Body of pancreas (tissue), 4 donors: ENCODE data around the gene MVP. TPM values are rescaled to one million over a fixed set of nuclear protein-coding genes. Genes with fewer than 3 reads are reported as not detected.

Experiments
- ATAC-seq: fragments of 150-250 bp; one replicate; pipeline ENCODE4 v1.9.1; 2016
- DNase-seq, 4 donors: peaks; one replicate each; pipeline ENCODE4 v3.0.0-alpha.2; 2019
- H3K27ac ChIP-seq, 4 donors: fragments of 200-600 bp; sonication (generic); 1 replicate in 3 of 4; 2 replicates in 1 of 4; pipeline versions ENCODE4 v1.5.1 to v1.6.1; 2016 to 2019; ENCODE audit warnings: mild to moderate bottlenecking in 1 of 4, mixed read lengths in 1 of 4, moderate library complexity in 1 of 4
- H3K27me3 ChIP-seq, 2 donors: fragments of 200-600 bp; sonication (generic); one replicate each; pipeline ENCODE4 v1.6.0; 2016; ENCODE audit warnings: mild to moderate bottlenecking in 1 of 2
- H3K36me3 ChIP-seq, 2 donors: fragments of 200-600 bp; sonication (generic); replicated peaks in 1 of 2; 2 replicates each; pipeline ENCODE4 v1.5.1; 2016; ENCODE audit warnings: low read depth in 2 of 2; ENCODE audit not compliant: insufficient read depth in 1 of 2
- H3K4me1 ChIP-seq: fragments of 200-600 bp; sonication (generic); one replicate; pipeline ENCODE4 v1.6.0; 2016
- H3K4me3 ChIP-seq, 2 donors: fragments of 200-600 bp; sonication (generic); 1 replicate in 1 of 2; 2 replicates in 1 of 2; pipeline ENCODE4 v1.5.1; 2016 to 2019
- H3K9me3 ChIP-seq, 3 donors: fragments of 200-600 bp; sonication (generic); 1 replicate in 2 of 3; 2 replicates in 1 of 3; pipeline ENCODE4 v1.5.1; 2016
- CTCF ChIP-seq, 7 experiments: fragments of 450-650 bp in 4 of 7; fragments of 200-600 bp in 3 of 7; sonication (generic) in 3 of 7; IDR thresholded peaks; one replicate each; pipeline ENCODE4 v1.5.1; 2016 to 2019; ENCODE audit warnings: antibody characterized with exemption in 7 of 7
- POLR2A ChIP-seq, 3 donors: fragments of 450-650 bp; IDR thresholded peaks; one replicate each; pipeline ENCODE4 v1.6.1; 2016; ENCODE audit warnings: antibody characterized with exemption in 3 of 3, mild to moderate bottlenecking in 2 of 3
- WGBS, 2 donors: methylation state at CpG; one replicate each; pipeline ENCODE4 v1.1.5; 2017; 5-methylcytosine and 5-hydroxymethylcytosine counted together
- intact Hi-C: fragments of 100-400 bp; cut with DNase I; formaldehyde crosslinking; loops from one replicate; pipeline ENCODE4 v1.15.1; 2023
- total RNA-seq, 2 donors: library from RNA; depleted of rRNA; stranded (reverse); fragments of >200 nt; gene quantifications; one replicate each; pipeline ENCODE4 v1.1.0, GENCODE V29; 2016

Gene MVP
- total RNA-seq, 2 donors from 2014 or later, result 75.5 to 139 TPM

- TF ChIP-seq POLR2A (IDR thresholded peaks at IDR 0.05) (no peak), CTCF (IDR thresholded peaks at IDR 0.05) (no peak)
- Histone ChIP-seq H3K4me1 (peaks cover 66% of the 10 kb centered on the region), H3K9me3 (no peaks in the 10 kb centered on the region), H3K4me3 (no peak overlapping the region), H3K27me3 (no peaks in the 10 kb centered on the region), H3K36me3 (no peaks in the 10 kb centered on the region), H3K27ac (peak overlapping the region; percentile 73 to 90 (median 83))
- DNase-seq (no peak), ATAC-seq (no peak)
- intact Hi-C loops, result no loop called here
- 67 to 76% methylated on average over 25 of the region's 25 CpGs for WGBS, 2 donors
Measured at GRCh38 chr16:29808219-29808900, 11.9 kb upstream of the MVP start.

GRCh38 chr16:29809031-29809747, 11.1 kb upstream of the MVP start:
- no peaks in the 10 kb centered on the region for H3K27me3 ChIP-seq
- WGBS, 2 donors, result 85 to 86% methylated on average over 8 to 30 of the region's 31 CpGs
- ATAC-seq (no peak), DNase-seq (no peak)
- H3K9me3 ChIP-seq, result no peaks in the 10 kb centered on the region
- no peak overlapping the region for H3K4me3 ChIP-seq
- H3K4me1 ChIP-seq, result peaks cover 61% of the 10 kb centered on the region
- H3K27ac ChIP-seq, result peak overlapping the region in 3 of 4 donors; percentile 77 to 90 (median 89)
- intact Hi-C loops, result no loop called here
- no peak for TF ChIP-seq POLR2A (IDR thresholded peaks at IDR 0.05)
- TF ChIP-seq CTCF (IDR thresholded peaks at IDR 0.05), result no peak
- H3K36me3 ChIP-seq, result no peaks in the 10 kb centered on the region

- peak overlapping the region in 3 of 4 donors; percentile 77 to 90 (median 89) for H3K27ac ChIP-seq
- H3K4me1 ChIP-seq, result peaks cover 57% of the 10 kb centered on the region
- no peaks in the 10 kb centered on the region for H3K36me3 ChIP-seq
- no peaks in the 10 kb centered on the region for H3K9me3 ChIP-seq
- H3K4me3 ChIP-seq, result no peak overlapping the region
- ATAC-seq (no peak), DNase-seq (no peak)
- intact Hi-C loops, result no loop called here
- 57 to 72% methylated on average over 19 to 23 of the region's 23 CpGs for WGBS, 2 donors
- H3K27me3 ChIP-seq, result no peaks in the 10 kb centered on the region
- TF ChIP-seq CTCF (IDR thresholded peaks at IDR 0.05), result no peak
- no peak for TF ChIP-seq POLR2A (IDR thresholded peaks at IDR 0.05)
Measured at GRCh38 chr16:29809850-29810698, 10.2 kb upstream of the MVP start.

- peak overlapping the region; percentile 77 to 90 (median 86) for H3K27ac ChIP-seq
- 29 to 31% methylated on average over 9 of the region's 9 CpGs for WGBS, 2 donors
- no peak for ATAC-seq
- no peak for DNase-seq
- TF ChIP-seq POLR2A (IDR thresholded peaks at IDR 0.05) (no peak), CTCF (IDR thresholded peaks at IDR 0.05) (no peak)
- no peaks in the 10 kb centered on the region for H3K36me3 ChIP-seq
- H3K4me3 ChIP-seq, result no peak overlapping the region
- H3K9me3 ChIP-seq, result no peaks in the 10 kb centered on the region
- intact Hi-C loops, result no loop called here
- peaks cover 61% of the 10 kb centered on the region for H3K4me1 ChIP-seq
- H3K27me3 ChIP-seq, result no peaks in the 10 kb centered on the region
Measured at GRCh38 chr16:29810699-29811169, 9.5 kb upstream of the MVP start.
